NCI-H1694 treated with DMSO at 0.1 percent for 48 hours (cell line): ENCODE measurements around the gene FBN2.
"Not testable (repeated sequence)": the region's sequence is repeated elsewhere in the genome, so short reads cannot be mapped to it uniquely, and the experiment has no call there.

Source experiments
- DNase-seq: peaks from one replicate; lab custom pipeline; 2025; lab: John Stamatoyannopoulos, UW

The FBN2 gene

DNA sequence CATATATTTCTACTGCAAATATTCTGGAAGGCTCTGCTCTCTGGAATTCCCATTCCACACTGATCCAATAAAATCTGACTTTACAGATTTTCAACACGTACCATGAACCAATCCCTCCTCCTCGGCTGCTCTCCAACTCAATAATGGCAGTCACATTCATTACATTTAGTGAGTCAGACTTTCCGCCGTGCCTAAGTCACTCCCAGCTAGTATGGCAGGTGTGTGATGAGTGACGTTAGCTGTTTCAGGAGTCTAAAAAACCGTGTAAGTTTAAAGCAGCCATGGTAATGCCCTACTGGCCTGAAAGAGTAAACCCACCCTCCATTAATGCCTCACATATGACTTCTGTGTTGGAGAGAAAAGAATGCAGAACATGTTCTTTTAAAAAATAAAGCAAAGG is 3.3 kb downstream of the FBN2 start:
- DNase-seq, result no peak

DNA sequence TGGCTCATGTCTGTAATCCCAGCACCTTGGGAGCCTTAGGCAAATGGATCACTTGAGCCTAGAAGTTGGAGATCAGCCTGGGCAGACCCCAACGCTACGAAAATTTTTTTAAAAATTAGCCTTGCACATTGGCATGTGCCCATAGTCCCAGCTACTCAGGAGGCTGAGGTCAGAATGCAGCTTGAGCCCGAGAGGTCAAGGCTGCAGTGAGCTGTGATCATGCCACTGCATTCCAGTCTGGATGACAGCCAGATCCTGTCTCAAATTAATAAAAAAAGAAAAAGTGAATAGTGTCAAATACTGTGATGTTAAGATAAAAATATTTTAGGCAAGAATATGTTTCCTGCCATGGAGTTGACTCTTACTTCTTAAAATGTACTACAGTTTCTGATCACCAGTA is 5.3 kb downstream of the FBN2 start:
- no peak for DNase-seq

DNA sequence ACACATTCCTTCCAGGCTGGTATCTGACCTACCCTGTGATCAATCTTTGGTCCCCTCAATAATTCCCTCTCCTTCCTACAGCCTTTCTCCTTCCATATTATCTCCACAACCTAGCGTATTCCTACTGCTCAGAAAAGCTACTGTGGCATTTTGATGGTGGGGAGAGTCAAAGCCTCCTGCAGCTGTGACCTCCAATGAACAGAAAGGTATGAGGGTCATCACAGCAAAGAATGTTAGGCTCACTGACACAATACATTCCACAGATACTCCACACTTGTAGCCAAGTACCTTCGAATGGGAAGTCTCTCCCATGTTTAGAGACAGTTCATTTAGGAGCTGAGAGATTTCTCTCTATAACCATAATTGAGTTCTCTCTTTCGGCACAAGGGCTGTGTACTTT is 5.9 kb downstream of the FBN2 start:
- DNase-seq, result no peak

DNA sequence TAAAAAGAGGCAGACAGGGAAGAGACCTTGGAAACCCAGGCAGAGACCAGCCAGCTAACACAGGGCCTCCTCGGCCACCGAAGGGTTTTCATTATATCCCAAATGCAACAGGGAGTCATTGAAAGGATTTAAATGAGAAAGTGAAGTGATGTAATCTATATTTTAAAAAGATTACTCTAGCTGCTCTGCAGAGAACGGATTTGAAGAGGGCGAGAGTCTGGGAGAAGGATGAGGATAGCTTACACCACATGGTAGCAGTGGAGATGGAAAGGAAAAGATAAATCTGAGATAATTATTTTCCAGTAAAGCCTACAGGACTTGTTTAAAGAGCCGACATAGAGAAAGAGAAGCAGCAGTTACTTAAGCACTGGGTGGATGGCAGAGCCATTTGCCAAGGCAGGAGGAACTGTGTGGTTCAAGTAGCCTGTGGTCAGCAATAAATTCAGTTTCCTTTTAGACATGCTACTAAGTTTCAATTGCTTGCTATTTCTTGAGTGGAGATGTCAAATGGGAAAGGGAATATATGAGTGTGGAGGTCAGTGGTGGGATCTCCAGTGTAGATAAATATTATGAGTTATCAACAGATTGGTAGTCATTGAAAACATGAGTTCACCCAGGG is 9.3 kb downstream of the FBN2 start:
- no peak for DNase-seq

DNA sequence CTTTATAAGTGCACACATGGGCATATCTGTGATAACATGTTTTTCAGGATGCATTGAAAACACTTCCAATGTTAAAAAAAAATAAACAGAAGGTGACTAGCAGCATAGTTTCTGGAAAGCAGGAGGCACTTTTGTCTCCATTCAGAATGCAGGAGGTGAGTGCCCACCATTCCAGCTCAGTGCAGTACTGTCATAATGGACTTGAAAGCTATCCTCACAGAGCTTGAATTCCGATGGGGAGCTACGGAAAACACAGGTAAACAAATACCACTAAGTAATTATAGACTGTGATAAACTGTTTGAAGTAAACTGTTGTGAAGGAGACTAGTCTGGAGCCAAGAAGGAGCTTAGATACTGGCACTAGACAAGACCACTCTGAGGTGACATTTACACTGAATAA is 9.9 kb downstream of the FBN2 start:
- DNase-seq, result no peak

DNA sequence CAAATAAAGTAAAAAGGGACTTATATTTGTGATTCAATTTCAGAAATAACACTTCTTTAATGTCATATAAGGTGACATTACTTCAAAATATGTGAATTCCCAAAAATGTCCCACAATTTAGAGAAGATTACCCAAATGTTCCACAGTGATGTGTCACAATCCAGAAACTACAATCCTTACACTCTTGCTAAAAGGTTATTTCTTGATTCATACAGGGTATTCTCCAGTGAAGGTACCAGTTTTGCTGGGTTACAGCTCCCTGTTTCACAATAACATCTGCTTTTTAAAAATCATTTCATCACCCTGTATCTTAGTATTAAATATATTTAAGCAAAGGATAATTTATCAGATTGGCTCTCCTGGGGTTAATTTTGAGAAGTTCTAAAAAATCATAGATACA is 11.0 kb downstream of the FBN2 start:
- no peak for DNase-seq

DNA sequence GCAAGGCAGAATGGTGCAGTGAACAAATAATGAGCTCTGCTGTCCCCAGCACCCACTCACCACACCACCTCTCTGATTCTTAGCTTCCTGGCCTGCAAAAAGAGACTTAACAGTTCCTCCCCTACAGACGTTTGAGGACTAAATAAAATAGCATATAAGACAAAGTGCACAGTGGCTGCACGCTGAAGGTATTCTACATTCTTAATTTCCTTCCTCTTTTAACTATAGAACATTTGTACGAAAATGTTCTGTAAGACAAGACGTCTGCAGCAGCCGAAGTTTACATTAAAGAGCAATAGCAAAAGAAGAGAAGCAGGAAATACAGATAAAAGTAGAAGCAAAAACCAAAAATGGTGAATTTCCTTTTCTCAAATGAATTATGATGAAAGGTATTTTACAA is 15.7 kb downstream of the FBN2 start:
- no peak for DNase-seq

DNA sequence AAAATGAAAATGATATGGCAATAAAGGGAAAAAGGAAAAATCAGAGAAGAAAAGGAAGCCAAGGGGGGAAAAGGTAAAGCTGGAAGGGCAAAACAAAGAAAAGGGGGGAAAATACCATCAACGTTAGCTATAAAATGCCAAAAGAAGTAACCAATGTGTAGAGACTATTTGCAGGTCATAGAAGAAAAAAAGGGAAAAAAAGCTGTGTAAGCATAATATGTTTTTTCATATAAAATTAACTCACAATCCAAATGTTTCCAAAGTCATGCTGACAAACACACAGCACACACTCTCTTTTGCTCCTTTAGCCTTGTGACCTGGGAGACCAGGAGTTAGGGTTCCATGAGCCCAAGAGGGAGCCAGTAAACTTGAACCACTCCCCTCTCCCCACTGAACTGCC is 18.2 kb downstream of the FBN2 start:
- no peak for DNase-seq

DNA sequence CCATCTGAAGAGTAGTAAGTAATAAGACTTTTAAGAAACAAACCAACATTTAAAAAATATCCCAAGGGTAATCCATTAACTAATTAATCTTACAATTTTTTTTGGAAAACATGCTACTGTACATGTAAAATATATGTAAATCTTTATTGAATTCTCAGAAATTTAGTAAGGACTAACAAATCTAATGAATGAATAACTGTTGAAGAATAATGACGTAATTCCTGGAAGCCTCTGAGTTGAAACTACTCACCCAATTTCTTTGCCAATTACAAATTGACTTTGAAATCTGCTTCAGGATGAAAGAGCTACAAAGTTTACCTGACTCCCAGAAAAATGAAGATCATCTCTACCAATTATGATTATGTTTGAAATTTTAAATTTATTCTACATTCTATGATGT is 21.1 kb downstream of the FBN2 start:
- DNase-seq, result no peak

DNA sequence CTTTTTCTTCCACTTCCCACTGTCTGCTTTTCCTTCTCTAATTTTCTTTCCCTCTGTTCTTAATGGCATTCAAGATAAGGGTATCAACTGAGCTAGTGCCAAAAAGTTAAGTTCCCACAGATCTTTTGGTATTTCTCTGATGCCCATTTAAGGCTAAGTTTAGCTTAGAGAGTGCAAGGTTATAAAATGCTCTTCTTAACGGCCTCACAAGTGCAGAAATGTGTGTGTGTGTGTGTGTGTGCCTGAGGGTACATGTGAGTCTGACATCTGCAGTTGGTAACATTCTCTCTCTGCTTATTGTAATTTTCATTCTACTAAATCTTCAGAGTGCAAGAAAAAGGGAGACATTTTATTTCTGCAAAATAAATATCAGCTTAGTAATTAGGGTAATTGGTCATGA is 24.2 kb downstream of the FBN2 start:
- no peak for DNase-seq

DNA sequence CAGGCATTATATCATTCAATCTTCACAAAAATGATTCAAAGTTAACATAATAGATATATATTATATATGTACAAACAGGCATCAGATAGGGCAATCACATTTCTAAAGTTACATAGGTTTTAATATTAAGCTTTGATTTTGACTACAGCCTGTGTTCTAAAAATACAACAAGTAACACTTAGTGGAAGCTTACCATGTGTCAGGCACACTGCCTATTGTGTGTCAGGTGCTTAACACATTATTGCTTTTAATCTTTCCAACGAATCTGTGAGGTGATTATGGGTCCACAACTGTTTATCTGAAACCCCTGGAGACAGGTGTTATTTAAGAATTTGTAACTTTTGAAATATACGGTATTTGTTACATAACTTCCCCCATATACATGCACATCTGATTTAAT is 25.2 kb downstream of the FBN2 start:
- no peak for DNase-seq

DNA sequence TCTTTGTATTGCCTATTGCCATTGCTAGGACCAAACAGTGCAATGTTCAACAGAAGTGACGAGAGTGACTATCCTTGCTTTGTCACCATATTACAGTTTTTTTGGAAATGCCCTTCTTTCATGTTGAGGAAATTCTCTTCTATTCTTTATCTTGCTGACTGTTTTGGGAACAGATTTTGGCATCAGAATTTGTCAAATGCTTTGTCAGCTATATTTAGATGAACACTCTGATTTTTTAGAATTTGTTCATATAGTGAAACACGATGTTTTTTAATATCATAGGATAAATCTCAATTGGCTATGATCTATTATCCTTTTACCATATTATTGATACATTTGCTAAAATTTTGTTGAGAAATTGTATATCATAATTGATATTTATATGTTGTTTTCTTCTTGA is 31.4 kb downstream of the FBN2 start:
- DNase-seq, result no peak

DNA sequence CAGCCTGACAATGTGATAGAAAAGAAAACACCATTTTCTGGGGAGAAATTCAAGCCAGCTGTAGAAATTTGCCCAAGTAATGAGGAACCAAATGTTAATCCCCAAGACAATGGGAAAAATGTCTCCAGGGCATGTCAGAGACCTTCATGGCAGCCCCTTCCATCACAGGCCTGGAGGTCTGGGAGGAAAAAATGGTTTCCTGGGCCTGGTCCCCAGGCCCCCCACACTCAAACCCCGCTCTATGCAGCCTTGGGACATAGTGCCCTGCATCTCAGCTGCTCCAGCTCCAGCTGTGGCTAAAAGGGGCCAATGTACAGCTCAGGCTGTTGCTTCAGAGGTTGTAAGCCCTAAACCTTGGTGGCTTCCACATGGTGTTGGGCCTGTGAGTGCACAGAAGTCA is 34.3 kb downstream of the FBN2 start:
- not testable (repeated sequence) for DNase-seq

DNA sequence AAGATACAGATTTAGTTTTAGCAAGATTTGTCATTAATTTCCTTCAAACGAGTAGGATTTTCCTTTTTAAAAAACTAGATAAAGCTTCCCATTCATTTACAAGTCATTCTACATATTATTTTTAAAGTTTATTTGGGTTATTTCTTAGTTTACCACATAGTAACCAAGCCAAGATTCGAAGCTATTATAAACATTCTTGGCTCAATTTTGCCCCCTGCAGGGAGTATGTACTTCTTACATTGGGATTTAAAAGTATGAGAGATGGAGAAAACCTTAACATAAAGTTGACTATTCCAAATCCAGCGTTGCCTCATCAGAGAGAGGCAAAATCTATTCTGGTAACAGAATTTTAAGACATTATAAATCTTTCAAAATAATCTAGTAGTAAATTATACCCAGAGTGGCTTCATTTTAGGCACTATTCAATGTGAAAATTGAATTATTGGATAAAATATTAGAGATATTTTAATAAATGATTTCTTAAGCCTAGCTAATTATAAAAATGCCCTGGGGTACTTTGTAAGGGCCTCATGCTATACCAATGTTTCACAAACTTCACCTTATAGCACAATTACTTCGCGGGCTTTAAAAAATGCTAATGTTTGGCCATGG is 39.1 kb downstream of the FBN2 start:
- peak; percentile 28 for DNase-seq

DNA sequence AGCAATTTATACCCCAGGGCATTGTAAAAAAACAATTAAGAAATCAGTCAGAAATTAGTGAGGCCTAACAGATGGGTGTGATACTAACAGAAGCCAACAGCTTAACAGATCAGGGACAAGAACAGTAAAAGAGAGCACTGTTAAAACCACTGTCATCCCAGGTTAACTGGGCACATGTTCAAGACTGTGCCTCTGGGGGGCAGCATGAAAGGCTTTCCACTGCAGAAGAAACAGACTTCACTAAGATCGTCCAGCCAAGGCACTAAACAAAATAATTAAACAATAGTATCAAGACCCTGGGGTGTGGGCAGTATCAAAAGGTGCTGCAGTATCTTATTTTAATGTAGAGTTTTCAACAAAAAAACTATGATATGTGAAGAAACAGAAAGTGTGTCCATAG is 43.5 kb downstream of the FBN2 start:
- DNase-seq, result no peak

DNA sequence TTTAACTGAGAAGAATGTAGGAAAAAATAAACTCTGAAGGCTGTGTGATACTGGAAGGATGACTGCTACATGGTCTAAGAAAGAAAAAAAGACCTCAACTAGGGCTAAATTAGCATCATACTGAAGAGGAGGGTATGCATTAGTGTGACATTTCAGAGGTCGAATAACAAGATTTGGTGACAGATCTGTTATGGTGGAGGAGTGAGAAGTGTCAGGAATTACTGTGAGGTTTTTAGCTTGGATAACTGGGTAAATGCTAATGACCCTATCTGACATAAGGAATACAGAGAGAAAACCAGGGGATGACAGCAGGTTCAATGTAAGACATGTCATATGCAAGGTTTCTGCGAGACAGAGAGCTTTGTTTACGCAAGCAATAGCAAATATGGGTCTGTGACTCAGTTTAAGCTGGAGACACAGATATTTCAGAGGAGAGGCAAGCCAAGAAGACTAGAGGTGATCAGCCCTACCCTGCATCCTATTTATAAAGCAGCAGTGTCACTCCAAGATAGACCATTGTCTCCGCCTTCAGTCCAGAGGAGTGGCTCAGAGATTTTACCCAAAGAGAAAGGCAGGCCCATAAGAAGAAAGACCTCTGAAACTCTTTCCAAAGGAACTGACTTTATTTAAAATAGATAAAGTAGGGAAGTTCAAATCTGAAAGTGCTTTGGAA is 44.3 kb downstream of the FBN2 start:
- DNase-seq, result no peak

DNA sequence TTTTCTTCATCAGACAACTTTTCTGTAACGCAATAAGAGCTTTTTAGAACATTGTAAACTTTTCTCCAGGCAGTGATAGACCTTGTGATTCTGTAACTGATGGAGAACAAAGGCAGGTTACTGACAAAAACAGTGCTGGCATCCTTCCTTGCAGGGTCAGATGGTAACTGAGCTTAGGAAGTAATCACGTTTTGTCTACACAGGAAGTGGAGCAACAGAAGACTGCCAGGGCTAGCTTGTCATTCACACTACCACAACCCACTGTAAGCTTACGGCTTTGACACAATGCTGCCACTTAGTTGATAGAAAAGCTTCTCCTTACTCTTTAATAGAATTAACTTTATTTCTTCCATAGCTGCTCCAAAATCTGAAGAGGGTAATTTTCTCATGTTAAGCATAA is 46.8 kb downstream of the FBN2 start:
- DNase-seq, result no peak

DNA sequence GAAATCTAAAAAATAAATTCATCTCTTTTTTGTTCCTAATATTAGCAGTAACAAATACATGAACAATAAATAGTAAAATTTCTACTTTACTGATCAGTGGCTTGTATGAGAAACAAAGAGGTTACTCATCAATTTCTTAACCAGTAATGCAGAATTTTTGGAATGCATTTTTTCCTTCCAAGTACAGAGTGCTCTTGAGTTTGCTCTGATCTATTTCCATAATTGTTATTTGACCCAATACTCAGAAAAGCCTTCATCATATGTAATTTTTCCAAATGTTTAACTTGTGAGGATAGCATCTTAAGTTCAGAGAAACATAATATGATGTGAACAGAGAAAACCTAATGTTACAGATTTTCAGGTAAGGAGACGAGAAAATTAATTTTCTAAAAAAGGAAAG is 47.3 kb downstream of the FBN2 start:
- no peak for DNase-seq

DNA sequence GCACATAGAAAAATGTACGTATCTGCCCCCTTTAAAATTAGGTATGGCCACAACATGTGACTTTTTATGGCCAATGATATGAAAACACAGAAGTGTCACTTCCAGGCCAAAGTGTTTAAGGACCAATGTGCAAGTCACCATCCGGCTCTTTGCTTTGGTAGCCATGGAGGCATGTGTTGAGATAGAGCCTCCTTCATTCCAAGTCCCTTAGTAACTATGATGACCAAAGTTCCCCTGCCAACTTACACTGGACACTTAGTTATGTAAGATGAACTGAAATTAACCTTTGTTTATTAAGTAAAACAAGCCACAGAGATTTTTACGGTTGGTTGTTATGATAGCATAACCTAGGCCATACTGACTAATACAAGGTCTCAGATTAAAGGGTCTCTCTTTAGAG is 51.0 kb downstream of the FBN2 start:
- no peak for DNase-seq

DNA sequence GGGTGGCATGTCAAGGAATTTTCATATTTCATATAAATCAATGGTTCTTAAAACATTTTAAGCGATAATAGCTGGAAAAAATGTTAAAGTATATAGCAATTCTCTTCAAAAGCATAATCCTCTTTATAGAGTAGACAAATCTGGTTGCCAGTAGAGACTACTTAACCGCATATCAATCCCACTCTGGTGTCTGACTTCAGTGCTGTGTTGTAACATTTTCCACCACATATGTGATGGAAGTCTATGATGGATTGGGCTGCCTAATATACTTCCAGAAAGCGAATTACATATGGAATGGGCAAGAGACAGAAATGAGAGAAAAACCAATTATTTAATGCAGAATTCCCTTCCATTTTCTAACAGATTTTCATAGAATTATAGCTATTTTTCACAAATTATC is 54.3 kb downstream of the FBN2 start:
- DNase-seq, result no peak

DNA sequence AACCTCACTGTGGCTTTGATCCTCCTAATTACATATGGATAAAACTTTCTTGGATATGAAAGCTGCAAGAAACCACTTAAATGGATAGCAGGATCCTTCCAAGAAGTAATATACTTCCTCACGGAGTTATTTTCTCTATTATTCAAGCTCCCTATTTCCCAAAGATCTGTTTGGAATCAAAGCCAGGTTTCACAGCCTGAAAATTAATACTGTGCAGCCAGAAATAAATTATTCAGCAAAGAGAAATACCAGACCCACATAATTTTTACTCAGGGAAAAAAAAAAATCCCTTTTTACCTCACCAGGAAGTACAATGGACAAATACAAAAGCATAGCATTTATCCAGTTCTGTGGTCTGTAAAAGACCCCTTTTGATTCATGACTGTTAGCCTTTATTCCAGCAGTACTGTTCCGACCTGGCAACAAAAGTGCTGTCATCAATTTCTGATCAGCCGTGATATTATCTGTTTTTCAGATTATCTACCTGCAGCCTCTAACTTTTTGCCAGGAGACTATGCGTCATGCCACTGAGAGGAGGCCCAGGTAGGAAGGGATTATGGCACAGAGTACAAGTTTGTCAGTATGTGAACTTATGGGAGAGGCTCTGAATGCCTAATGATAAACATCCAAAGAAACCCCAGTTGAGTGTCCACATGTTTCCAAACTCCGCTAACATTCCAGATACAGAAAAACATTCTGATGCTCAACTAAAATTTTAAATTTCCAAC is 57.0 kb downstream of the FBN2 start:
- DNase-seq, result no peak

DNA sequence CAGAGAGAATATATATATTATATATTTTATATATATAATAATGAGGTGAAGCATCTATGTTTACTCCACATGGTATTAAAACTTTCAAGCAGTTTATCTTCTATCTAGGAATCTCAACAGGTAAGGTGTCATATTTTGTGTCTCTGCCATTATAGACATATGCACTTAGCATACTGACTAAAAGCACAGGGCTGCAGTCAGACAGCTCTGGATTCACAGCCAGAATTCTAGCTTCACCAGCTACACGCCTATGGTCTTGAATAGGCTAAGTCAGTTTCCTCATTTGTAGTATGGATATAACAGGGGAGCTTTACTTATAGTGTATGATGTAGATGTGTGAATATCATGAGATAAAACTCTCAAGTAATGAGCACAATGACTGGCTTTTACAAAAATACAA is 57.9 kb downstream of the FBN2 start:
- no peak for DNase-seq
